Astrocyte of the hippocampus (primary cell): ENCODE results near the gene LPGAT1.
A peak's percentile ranks its signal among the peaks of the same experiment; 100 is the strongest.
"Not testable (repeated sequence)": the region's sequence is repeated elsewhere in the genome, so short reads cannot be mapped to it uniquely, and the experiment has no call there.

Experiments used
- DNase-seq: peaks from one replicate; pipeline ENCODE4 v3.0.0; 2011; ENCODE audit warnings: low read depth, low spot score

LPGAT1 gene, protein sequence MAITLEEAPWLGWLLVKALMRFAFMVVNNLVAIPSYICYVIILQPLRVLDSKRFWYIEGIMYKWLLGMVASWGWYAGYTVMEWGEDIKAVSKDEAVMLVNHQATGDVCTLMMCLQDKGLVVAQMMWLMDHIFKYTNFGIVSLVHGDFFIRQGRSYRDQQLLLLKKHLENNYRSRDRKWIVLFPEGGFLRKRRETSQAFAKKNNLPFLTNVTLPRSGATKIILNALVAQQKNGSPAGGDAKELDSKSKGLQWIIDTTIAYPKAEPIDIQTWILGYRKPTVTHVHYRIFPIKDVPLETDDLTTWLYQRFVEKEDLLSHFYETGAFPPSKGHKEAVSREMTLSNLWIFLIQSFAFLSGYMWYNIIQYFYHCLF

DNA sequence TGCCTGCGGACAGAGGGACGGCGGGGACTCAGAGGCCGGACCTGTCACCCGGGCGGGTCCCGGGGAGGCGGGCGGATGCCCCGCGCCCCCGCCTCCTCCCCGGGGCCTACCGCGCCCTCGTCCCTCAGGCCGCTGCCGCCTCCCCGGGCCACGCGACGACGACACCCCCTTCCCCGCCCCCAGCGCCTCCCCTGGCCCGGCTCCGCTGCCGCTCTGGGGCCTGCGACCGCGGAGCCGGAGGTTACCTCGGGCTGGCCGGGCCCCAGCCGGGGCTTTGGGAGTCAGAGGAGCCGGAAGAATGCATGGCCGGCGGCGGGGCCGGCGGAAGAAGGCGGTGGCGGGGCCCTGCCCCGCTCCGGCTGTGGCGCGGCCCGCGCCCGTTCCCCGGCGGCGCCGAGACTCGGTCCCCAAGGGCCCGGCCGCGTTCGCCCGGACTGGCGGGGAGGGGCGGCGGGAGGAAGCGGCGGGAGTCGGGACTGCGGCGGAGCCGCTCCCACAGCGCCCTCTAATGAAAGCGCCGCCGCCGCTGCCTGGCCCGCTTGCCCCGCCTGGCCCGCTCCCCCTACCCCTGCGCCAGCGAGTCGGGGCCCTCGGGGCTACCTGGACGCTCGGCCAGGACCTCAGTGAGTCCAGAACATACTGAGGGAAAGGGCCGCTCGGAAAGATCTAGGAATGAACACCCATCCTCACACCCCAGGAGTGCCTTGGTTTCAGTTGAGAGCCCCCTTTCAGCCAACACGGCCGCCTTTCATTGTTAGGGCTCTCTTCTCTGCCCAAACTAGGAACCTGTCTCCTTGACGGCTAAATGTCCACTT is at the start of gene LPGAT1:
Gene LPGAT1, minus strand, starts transcription at position 436 of the 815 bp plus-strand sequence. CDS start 1,467 bp downstream, outside the sequence.
- DNase-seq: peak; percentile 91

DNA sequence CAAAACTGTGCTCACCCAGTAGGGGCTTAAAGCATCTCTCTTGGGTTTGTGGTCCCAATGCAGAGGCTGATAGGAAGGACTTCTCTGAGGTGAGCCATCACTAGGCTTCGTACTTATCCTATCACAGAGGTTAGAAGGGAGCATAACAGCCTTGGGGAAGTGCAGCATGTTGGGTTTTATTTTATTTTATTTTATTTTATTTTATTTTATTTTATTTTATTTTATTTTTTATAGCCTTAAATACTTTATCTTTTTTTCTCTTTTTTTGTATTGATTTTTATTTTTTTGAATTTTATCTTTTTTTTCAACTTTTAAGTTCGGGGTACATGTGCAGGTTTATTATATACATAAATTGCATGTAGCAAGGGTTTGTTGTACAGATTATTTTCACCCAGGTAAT is 48.9 kb upstream of the LPGAT1 start:
- no peak for DNase-seq

DNA sequence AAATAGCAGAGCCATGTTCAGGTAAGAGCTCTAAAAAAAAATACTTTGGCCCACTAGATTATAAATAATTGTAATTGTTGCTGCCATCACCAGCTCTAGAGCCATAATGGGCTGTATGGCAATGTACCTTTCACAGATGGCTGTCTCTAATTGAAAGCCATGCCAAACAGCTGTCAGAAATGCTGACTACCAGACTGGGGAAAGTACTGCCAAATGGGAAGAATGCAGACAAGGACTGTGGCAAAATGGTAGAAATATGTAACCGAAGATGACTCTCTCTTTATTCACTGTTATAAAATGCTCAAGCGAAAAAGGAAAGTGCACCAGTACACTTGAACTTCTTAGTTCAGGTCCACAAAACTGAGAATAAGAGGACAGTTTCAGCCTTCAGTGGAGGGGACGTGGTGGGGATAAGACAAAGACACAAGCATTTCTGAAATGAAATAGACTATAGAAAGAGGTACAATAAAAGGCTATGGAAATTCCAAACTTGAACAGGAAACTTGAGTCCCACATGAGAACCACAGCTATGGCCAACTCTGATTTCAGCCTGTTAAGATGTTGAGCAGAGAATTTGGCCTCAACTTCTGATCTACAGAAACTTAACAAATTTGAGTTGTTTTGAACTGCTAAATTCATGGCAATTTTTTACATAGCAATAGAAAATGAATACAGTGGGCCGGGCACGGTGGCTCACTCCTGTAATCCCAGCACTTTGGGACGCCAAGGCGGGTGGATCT is 46.5 kb upstream of the LPGAT1 start:
- DNase-seq: no peak

DNA sequence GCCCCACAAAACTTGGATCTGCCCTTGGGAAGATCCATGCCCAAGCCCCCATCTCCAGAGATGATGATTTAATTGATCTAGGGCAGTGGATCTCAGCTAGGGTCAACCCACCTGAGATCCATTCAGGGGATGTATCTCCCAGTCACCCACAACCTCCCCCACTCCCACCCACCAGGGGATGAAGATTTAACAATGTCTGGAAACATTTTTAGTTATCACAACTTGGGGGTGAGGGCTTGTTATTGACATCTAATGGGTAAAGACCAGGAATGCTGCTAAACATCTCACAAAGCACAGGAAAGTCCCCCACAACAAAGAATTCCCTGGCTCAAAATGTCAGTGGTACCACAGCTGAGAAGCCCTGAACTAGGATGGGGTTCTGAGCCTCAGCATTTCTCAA is 45.0 kb upstream of the LPGAT1 start:
- DNase-seq: no peak

DNA sequence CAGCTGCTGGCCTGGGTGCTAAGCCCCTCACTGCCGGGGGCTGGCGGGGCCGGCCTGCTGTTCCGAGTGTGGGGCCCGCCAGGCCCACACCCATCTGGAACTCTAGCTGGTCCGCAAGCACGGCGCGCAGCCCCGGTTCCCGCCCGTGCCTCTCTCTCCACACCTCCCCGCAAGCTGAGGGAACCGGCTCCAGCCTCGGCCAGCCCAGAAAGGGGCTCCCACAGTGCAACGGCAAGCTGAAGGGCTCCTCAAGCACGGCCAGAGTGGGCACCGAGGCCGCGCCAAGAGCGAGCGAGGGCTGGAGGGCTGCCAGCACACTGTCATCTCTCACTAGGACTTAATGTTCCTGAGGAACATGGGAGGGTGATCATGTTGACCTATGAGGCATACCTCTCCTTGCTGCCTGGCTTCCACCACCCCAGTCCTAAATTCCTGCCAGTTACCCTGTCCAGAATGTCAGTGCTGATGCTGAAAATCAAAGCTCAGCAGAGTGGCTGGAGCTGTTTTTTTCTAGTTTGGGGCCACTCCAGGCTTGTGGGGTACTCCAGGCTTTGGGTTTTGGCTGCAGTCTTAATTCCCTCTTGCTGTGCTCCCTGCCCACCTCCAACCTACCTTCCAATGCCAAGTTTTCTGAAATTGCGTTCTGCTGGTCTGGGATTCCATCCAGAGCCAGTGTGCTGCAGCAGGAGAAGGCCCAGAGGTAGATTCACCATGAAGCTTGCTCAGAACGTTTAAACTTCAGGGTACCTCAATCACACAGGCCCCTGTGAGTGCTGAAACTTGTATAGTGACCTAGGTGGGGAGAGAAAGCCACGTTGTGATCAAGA is 44.2 kb upstream of the LPGAT1 start:
- peak; percentile 11 for DNase-seq

DNA sequence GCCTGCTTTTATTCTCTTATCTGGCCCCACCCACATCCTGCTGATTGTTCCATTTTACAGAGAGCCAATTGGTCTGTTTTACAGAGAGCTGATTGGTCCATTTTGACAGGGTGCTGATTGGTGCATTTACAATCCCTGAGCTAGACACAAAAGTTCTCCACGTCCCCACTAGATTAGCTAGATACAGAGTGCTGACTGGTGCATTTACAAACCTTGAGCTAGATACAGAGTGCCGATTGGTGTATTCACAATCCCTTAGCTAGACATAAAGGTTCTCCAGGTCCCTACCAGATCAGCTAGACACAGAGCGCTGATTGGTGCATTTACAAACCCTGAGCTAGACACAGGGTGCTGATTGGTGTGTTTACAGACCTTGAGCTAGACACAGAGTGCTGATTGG is 43.2 kb upstream of the LPGAT1 start:
- not testable (repeated sequence) for DNase-seq

DNA sequence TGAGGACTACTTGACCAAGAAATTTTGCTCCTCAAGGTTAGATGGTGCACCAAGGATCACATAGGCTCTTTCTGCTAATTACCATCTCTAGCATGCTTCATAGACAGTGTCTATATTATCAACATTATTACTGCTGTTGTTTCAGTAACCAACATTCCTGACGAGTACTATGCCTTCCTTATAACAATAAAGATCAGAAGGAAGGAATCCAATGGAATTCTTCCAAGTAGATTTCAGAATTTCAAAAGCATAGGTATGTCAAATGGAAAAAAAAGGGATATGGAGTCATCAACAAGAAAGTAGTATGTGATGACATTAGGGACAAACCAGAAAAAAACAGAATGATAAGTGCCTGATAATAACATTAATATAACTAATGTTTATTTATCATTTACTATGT is 39.6 kb upstream of the LPGAT1 start:
- peak; percentile 9 for DNase-seq

DNA sequence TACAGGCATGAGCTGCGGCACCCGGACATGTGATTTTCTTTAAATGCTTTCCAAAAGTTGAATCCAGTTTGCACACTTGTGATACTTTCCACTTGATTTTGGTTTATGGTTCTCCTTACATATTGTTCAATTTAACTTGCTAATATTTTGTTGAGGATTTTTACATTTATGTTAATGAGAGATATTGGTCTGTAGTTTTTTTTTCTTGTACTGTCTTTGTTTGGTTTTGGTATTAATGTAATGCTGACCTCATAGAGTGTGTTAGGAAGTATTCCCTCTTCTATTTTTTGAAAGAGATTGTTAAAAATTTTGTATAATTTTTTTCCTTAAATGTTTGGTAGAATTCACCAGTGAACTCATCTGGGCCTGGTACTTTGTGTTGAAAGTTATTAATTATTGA is 34.6 kb upstream of the LPGAT1 start:
- DNase-seq: no peak

DNA sequence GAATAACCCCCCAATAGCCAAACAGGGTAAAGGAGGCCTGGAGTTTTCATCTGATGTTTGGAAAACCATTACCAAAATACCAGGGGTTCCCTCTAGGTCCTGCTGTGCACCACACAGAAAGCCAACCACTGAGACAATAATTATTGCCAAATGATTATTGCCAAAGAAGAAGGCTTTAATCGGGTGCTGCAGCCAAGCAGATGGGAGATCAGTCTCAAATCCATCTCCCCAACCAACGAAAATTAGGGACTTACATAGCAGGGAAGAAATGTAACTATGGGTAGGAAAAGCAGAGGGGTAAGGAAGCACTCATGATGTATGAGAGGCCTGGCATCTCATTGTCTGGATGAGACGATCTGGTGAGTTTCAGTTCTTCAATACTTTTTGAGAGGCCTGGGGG is 28.8 kb upstream of the LPGAT1 start:
- no peak for DNase-seq

DNA sequence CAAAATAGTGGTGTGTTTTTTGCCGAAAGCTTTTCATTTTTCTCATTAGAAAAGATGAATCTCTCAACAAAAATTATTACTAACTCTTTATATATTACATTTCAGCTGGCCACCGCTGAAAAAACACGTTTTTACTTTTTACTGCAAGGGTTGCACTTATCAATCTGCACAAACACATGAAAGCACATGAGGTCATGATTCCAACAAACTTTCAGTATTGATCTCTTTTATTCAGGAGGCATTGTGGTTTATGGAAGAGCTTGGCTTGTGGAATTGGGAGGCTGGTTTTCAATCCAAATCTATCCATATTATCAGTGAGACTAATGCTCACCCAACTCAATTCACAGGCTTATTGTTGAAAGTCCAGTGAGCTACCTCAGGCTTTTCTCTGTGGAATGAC is 20.6 kb upstream of the LPGAT1 start:
- no peak for DNase-seq

DNA sequence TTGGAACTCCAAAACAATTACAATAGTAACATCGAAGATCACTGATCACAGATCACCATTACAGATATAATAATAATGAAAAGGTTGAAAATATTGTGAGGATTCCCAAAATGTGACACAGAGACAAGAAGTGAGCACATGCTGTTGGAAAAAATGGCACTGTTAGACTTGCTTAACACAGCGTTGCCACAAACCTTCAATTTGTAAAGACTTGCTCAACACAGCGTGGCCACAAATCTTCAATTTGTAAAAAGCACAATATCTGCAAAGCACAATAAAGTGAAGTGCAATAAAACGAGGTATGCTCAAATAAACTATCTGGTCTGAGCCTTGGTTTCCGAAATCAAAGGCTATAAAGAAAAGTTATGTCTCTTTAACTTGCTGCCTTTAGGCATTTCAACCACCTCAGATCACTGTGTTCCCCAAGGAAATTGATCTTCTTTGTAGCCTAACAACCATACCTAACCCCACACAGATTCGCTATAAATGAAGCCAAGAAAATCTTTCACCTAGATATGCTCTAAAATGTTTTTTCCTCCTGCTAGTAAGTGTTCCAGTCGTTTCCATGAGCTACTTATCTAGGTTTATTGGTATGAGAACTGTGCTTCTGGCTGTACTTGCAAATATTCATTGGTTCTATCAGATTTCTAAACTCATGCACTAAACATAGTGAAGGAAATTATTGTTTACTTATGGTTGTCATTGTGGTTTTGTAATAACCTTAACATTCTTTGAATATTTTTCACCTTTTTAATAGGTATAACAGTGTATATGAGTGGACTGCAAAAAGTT is 13.1 kb upstream of the LPGAT1 start:
- DNase-seq: no peak

DNA sequence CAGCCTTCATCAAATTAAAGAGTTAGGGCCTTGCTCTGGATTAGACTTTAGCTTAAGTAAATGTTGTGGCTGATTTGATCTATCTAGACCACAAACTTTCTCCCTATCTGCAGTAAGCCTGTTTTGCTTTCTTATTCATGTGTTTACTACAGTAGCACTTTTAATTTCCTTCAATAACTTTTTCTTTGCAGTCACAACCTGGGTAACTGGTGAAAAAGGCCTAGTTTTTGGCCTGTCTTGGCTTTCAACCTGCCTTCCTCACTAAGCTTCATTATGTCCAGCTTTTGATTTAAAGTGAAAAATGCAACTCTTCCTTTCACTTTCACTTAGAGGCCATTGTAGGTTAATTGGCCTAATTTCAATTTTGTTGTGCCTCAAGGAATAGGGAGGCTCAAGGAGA is 12.5 kb upstream of the LPGAT1 start:
- DNase-seq: peak; percentile 3

DNA sequence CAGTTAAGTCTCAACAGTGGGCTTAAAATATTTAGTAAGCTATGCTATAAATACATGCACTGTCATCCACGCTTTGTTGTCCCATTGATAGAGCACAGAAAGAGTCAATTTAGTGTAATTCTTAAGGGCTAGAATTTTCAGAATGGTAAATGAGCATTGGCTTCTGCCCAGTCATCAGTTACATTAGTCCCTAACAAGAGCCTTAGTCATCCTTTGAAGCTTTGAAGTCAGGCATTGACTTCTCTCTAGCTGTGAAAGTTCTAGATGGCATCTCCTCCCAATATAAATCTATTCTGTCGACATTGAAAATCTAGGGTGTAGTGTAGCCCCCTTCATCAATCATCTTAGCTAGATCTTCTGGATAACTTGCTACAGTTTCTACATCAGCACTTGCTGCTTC is 12.0 kb upstream of the LPGAT1 start:
- DNase-seq: peak; percentile 6

DNA sequence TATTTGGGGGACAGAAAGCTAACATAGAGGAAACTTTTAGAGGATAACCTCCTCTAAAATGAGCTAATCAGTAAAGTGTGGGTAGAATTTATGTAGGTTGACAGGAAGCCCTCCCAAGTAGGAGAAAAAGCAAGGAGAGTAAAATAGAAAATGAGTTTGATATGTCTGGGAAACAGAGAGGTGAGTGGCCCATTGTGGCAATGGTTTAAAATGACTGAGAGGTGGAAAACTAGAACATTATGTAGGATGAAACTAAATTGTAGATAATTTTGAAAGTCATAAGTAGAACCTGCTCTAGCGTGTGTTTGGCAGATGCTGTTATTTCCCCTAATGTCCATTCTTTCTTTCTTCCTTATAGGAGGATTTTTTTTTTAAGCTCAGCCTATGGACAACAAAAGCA is 8.5 kb upstream of the LPGAT1 start:
- DNase-seq: no peak

DNA sequence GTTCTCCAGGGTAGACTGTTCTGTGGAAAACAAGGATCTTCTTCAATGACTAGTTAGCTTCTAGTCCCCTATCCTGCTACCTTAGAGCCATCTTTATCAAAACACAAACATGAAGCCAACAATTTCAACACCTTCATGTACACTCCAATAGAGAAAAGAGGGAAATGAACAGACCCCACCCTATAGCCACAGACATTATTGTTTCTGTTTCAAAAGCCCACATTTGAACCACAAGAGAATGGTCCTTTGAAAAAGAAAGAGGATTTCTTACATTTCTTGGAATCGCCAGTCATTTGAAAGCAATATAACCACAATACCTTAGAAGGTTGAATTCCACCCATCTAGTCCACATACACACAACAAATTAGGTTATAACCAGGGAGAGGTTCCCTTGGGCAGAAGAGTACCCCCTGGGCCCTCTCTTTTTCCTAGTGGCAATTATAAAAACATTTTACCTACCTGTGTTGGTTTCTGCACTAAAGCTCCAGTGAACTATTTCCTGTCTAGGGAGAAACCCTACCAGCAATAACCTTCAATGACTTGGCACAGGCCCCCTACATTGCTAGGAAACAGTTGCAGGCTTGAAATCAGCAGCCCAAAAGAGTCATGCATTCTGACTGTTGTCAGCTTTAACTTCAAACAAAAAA is 2.7 kb upstream of the LPGAT1 start:
- no peak for DNase-seq

DNA sequence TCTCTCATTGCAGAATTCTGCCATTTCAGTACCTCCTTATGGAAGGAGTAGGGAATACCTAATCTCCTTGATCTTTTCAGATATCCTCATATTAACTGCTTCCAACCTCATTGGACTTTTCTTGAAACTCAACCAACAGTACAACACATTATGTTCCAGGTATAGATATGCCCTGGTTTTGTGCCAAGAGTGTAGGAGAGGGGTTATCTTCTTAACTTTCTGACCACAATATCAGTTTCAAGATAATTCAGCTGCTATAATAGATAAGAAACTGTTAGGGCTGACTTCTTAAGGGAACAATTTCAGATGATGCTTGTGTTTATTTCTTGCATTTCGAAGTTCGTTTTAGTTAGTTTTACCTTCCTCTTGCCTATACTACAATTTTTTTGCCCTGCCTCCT is 2.1 kb upstream of the LPGAT1 start:
- DNase-seq: no peak

DNA sequence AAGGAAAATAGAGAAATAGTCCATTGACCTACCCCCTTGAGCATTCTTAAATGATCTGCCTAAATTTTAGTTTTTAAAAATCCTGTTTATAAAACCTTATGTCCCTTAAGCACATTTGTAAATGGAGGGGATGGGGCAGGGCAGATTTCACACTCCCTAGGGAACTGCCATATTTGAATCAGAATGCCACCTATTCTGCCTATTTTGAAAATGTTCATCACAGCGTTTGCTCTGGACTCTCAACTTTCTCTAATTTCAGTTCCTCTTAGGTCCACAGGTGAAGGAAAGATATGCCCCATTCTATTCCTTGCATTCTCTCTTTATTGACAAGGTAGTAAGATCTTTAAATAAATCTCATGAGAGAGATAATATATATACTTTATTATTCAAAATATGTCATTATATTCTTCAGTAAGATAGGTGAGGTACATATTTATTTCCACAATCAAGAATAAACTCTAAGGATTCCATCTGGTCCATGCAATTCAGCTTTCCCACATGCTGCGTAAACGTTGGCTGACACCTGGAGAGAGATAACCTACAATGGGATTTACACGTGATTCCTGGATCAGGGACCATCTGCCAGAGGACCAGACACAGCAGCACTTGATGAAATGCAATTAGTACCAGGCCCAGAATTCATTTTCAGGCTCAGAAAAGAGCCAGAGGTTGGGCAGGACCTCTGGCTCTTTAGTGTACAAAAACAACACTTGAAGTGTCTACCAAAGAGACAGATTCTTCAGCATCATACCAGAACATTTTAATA is 1.2 kb upstream of the LPGAT1 start:
- no peak for DNase-seq

DNA sequence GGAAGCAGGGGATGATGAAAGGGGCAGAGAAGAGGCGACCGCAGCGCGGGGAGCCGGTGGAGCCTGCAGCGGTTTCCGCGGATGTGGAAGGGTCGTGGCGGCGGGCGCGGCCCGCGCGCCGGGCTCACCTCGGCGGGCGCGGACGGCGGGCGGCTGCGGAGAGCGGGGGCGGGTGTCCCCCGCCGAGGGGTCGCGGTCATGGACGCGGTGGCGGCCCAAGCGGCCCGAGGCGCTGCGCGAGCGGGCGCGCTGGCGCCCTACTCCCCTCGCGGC is 572 bp downstream of the LPGAT1 start:
- DNase-seq: no peak

DNA sequence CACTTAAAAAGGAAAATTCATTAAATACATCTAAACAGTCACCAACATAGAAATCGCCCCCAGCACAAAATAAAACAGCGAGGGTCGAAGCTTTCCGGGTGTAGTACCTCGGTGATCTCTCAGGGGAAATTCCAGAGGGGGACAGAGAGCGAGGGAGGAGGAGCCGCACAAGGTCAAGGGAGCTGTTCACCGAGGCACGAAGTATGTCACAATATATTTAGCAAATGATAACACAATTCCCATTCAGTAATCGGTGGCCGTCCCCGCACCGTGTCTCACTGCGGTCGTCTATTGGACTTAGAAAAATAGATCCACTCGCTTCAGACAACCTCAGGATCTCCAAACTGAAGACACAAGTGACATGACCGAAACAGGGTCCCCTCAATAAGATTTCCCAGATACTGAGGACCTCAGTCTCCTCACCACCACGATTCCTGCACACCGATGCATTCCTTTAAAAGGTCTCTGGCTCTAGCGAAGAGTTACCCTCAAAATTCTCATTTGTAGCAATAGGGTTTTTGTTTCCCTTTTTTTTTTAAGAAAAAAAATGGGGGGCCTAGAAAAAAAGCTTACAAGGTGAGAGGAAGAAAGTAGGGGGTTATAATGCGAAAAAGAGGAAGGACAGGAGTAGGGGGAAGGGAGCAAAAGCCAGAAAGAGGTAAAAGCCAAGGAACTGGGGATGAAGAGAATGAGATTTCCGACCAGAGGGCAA is 1.1 kb downstream of the LPGAT1 start:
- peak; percentile 45 for DNase-seq
